ENCODE data around the gene ANXA2.

The ANXA2 gene

GRCh38 chr15:60363903-60364611 is 33.7 kb downstream of the ANXA2 start:
- no peak for DNase-seq

GRCh38 chr15:60363087-60363549 is 34.7 kb downstream of the ANXA2 start:
- no peak for DNase-seq

- DNase-seq = peak; percentile 66
These were observed 35.3 kb downstream of the ANXA2 start for GRCh38 chr15:60362321-60363086.

- peak; percentile 72 for DNase-seq
These were observed 38.0 kb downstream of the ANXA2 start for GRCh38 chr15:60359738-60360137.

- no peak for DNase-seq
These were observed 38.7 kb downstream of the ANXA2 start for GRCh38 chr15:60358935-60359682.

- DNase-seq = no peak
These were observed 41.0 kb downstream of the ANXA2 start for GRCh38 chr15:60356832-60357231.

- DNase-seq = no peak
These were observed 42.5 kb downstream of the ANXA2 start for GRCh38 chr15:60355148-60355857.

- no peak for DNase-seq
These were observed 44.4 kb downstream of the ANXA2 start for GRCh38 chr15:60353245-60353920.

- DNase-seq = no peak
These were observed 45.3 kb downstream of the ANXA2 start for GRCh38 chr15:60352525-60352924.

- no peak for DNase-seq
These were observed 46.7 kb downstream of the ANXA2 start for GRCh38 chr15:60351066-60351465.

GRCh38 chr15:60350108-60350507 is 47.7 kb downstream of the ANXA2 start:
- DNase-seq = no peak

GRCh38 chr15:60349589-60349988 is 48.2 kb downstream of the ANXA2 start:
- no peak for DNase-seq

GRCh38 chr15:60347480-60348049 is 50.2 kb downstream of the ANXA2 start:
- DNase-seq = no peak

GRCh38 chr15:60346653-60347052 is 51.1 kb downstream of the ANXA2 start:
- DNase-seq = no peak

- no peak for DNase-seq
These were observed 51.7 kb downstream of the ANXA2 start for GRCh38 chr15:60346077-60346476.

GRCh38 chr15:60345598-60345997 is 52.2 kb downstream of the ANXA2 start:
- no peak for DNase-seq

- no peak for DNase-seq
These were observed 52.8 kb downstream of the ANXA2 start for GRCh38 chr15:60344987-60345386.

- no peak for DNase-seq
These were observed 53.3 kb downstream of the ANXA2 start for GRCh38 chr15:60344461-60344860.

- no peak for DNase-seq
These were observed 54.4 kb downstream of the ANXA2 start for GRCh38 chr15:60343221-60343970.

GRCh38 chr15:60340207-60340921 is 57.4 kb downstream of the ANXA2 start:
- no peak for DNase-seq

GRCh38 chr15:60339236-60339635 is 58.5 kb downstream of the ANXA2 start:
- DNase-seq = no peak
